ENCODE data around the gene SLC44A5. TPM values are rescaled to one million over a fixed set of nuclear protein-coding genes. Genes with fewer than 3 reads are reported as not detected.
"Not testable (repeated sequence)": the region's sequence is repeated elsewhere in the genome, so short reads cannot be mapped to it uniquely, and the experiment has no call there.

The SLC44A5 gene
- total RNA-seq, 4 donors from 2014 or later: 0.27 to 1.1 (median 0.42) TPM

DNA sequence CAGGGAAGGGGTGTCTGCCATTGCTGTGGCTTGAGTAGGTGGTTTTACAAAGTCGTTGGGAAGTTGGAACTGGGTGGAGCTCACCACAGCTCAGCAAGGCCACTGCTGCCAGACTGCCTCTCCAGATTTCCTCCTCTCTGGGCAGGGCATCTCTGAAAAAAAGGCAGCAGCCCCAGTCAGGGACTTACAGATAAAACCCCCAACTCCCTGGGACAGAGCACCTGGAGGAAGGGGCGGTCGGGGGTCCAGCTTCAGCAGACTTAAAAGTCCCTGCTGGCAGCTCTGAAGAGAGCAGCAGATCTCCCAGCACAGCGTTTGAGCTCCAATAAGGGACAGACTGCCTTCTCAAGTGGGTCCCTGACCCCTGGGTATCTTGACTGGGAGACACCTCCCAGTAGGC lies 352.6 kb downstream of the SLC44A5 start:
- no peaks in the 10 kb centered on the region for H3K36me3 ChIP-seq
- no peak overlapping the region for H3K4me3 ChIP-seq
- H3K9me3 ChIP-seq: no peaks in the 10 kb centered on the region
- ATAC-seq: no peak
- TF ChIP-seq CTCF (IDR thresholded peaks at IDR 0.05): no peak
- TF ChIP-seq POLR2AphosphoS5 (IDR thresholded peaks at IDR 0.05): no peak
- H3K4me1 ChIP-seq: no peaks in the 10 kb centered on the region
- 100% methylated on average over 1 of the region's 4 CpGs; no CpG with 5 or more reads in 1 of the 2 donors for WGBS, 2 donors (ENCODE audit: low coverage in 1 of 2)
- H3K27me3 ChIP-seq: no peaks in the 10 kb centered on the region
- H3K27ac ChIP-seq: no peak overlapping the region

GRCh38 chr1:75257424-75257823 lies 353.5 kb downstream of the SLC44A5 start:
- H3K9me3 ChIP-seq: no peaks in the 10 kb centered on the region
- ATAC-seq: no peak
- no peak overlapping the region for H3K4me3 ChIP-seq
- H3K36me3 ChIP-seq: no peaks in the 10 kb centered on the region
- TF ChIP-seq EP300 (IDR thresholded peaks at IDR 0.05) (no peak), POLR2A (IDR thresholded peaks at IDR 0.05) (no peak), CTCF (IDR thresholded peaks at IDR 0.05) (no peak), POLR2AphosphoS5 (IDR thresholded peaks at IDR 0.05) (no peak)
- H3K4me1 ChIP-seq: no peaks in the 10 kb centered on the region
- H3K27me3 ChIP-seq: no peaks in the 10 kb centered on the region
- WGBS, 2 donors (ENCODE audit: low coverage in 1 of 2): 0 to 32% methylated on average over 1 to 2 of the region's 2 CpGs
- H3K27ac ChIP-seq: no peak overlapping the region

DNA sequence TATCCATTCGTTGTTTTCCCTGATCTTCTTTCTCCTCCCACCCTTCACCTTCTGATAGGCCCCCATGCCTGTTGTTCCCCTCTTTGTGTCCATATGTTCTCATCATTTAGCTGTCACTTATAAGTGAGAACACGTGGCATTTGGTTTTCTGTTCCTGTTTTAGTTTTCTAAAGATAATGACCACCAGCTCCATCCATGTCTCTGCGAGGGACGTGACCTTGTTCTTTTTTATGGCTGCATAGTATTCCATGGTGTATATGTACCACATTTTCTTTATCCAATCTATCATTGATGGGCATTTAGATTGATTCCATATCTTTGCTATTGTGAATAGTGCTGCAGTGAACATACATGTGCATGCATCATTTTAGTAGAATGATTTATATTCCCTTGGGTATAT lies 360.8 kb downstream of the SLC44A5 start:
- H3K36me3 ChIP-seq, H3K4me1 ChIP-seq, H3K9me3 ChIP-seq, H3K27me3 ChIP-seq, ATAC-seq, H3K4me3 ChIP-seq, H3K27ac ChIP-seq: not testable (repeated sequence)
- 74 to 77% methylated on average over 4 of the region's 4 CpGs for WGBS, 2 donors (ENCODE audit: low coverage in 1 of 2)

GRCh38 chr1:75245239-75245638 lies 365.7 kb downstream of the SLC44A5 start:
- H3K9me3 ChIP-seq: no peaks in the 10 kb centered on the region
- no peak overlapping the region for H3K27ac ChIP-seq
- H3K4me3 ChIP-seq: no peak overlapping the region
- no peaks in the 10 kb centered on the region for H3K4me1 ChIP-seq
- H3K27me3 ChIP-seq: no peaks in the 10 kb centered on the region
- TF ChIP-seq POLR2A (IDR thresholded peaks at IDR 0.05) (no peak), POLR2AphosphoS5 (IDR thresholded peaks at IDR 0.05) (no peak), EP300 (IDR thresholded peaks at IDR 0.05) (no peak), CTCF (IDR thresholded peaks at IDR 0.05) (no peak)
- no peak for ATAC-seq
- H3K36me3 ChIP-seq: no peaks in the 10 kb centered on the region

DNA sequence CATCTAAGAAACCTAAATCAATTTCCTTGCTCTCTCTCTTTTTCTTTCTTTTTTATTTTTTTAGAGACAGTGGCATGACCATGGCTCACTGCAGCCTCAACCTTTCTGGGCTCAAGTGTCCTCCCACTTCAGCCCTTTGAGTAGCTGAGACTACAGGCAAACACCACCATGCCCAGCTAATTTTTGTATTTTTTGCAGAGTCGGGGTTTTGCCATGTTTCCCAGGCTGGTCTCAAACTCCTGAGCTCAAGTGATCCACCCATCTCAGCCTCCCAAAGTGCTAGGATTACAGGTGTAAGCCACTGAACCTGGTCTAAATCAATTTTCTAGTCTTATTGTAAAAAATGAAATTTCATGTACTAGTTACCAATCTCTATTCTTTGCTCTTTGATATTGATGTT lies 367.8 kb downstream of the SLC44A5 start:
- Histone ChIP-seq H3K36me3 (no peaks in the 10 kb centered on the region), H3K4me1 (no peaks in the 10 kb centered on the region), H3K4me3 (no peak overlapping the region), H3K9me3 (no peaks in the 10 kb centered on the region), H3K27ac (no peak overlapping the region), H3K27me3 (no peaks in the 10 kb centered on the region)
- TF ChIP-seq POLR2A (IDR thresholded peaks at IDR 0.05): no peak
- no peak for TF ChIP-seq CTCF (IDR thresholded peaks at IDR 0.05)
- TF ChIP-seq POLR2AphosphoS5 (IDR thresholded peaks at IDR 0.05): no peak
- TF ChIP-seq EP300 (IDR thresholded peaks at IDR 0.05): no peak
- WGBS, 2 donors (ENCODE audit: low coverage in 1 of 2): 63 to 80% methylated on average over 1 of the region's 1 CpG
- ATAC-seq: no peak

DNA sequence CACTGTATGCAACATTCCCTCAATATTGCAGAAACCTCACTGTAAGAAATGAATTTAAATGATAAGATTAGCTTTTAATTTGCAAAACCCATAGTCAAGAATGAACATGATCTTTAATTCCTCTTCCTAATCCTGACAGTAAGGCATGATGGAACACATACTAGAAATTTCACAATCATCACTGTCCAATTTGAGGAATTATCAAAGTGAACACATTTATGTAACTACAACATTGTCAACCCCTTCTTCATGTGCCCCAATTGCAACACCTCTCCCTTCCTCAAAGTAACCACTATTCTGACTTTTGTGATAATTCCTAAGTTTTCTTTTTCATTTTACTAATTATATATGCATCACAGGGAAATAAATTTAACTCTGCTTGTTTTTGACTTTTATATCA lies 373.6 kb downstream of the SLC44A5 start:
- H3K27ac ChIP-seq: no peak overlapping the region
- no peaks in the 10 kb centered on the region for H3K36me3 ChIP-seq
- no peaks in the 10 kb centered on the region for H3K4me1 ChIP-seq
- TF ChIP-seq POLR2AphosphoS5 (IDR thresholded peaks at IDR 0.05) (no peak), CTCF (IDR thresholded peaks at IDR 0.05) (no peak), EP300 (IDR thresholded peaks at IDR 0.05) (no peak), POLR2A (IDR thresholded peaks at IDR 0.05) (no peak)
- no peak overlapping the region for H3K4me3 ChIP-seq
- H3K27me3 ChIP-seq: no peaks in the 10 kb centered on the region
- ATAC-seq: no peak
- no peaks in the 10 kb centered on the region for H3K9me3 ChIP-seq
